GM12892 (cell line): ENCODE results near the gene COL18A1.
"Not testable (repeated sequence)": the region's sequence is repeated elsewhere in the genome, so short reads cannot be mapped to it uniquely, and the experiment has no call there.

Experiments used
- DNase-seq: peaks from one replicate; pipeline ENCODE4 v3.0.0; 2011; ENCODE audit not compliant: insufficient read length
- FAIRE-seq: peaks from 2 replicates; lab custom pipeline; 2011; peaks lifted over from hg19 to GRCh38; lab: Jason Lieb, UNC
- POLR2A ChIP-seq: IDR thresholded peaks from 2 replicates; pipeline ENCODE4 v1.6.1; 2011; ENCODE audit warnings: low read depth, low read length, control low read depth
- POLR2AphosphoS5 ChIP-seq: IDR thresholded peaks from 2 replicates; pipeline ENCODE4 v1.6.1; 2011; ENCODE audit warnings: low read depth, low read length, control low read depth
- TAF1 ChIP-seq: IDR thresholded peaks from 2 replicates; pipeline ENCODE4 v1.6.1; 2011; ENCODE audit warnings: low read depth, mild to moderate bottlenecking, control low read depth, low read length, borderline replicate concordance

The COL18A1 gene

GRCh38 chr21:45439901-45440461 lies 35.0 kb downstream of the COL18A1 start:
- FAIRE-seq (no peak), DNase-seq (no peak)
- no peak for TF ChIP-seq POLR2A
- no peak for TF ChIP-seq POLR2AphosphoS5
- TF ChIP-seq TAF1, result no peak

- FAIRE-seq (no peak), DNase-seq (no peak)
- TF ChIP-seq POLR2AphosphoS5, result no peak
- no peak for TF ChIP-seq TAF1
- no peak for TF ChIP-seq POLR2A
Measured at GRCh38 chr21:45440736-45441350, 35.9 kb downstream of the COL18A1 start.

GRCh38 chr21:45441431-45442255 lies 36.7 kb downstream of the COL18A1 start:
- FAIRE-seq (no peak), DNase-seq (no peak)
- no peak for TF ChIP-seq TAF1
- no peak for TF ChIP-seq POLR2AphosphoS5
- TF ChIP-seq POLR2A, result no peak

- FAIRE-seq, result no peak
- DNase-seq, result no peak
- TF ChIP-seq POLR2A (no peak), TAF1 (no peak), POLR2AphosphoS5 (no peak)
Measured at GRCh38 chr21:45442276-45442675, 37.3 kb downstream of the COL18A1 start.

- not testable (repeated sequence) for DNase-seq, FAIRE-seq
Measured at GRCh38 chr21:45442686-45443594, 38.0 kb downstream of the COL18A1 start.

- FAIRE-seq, result no peak
- DNase-seq, result no peak
- TF ChIP-seq TAF1 (no peak), POLR2A (no peak), POLR2AphosphoS5 (no peak)
Measured at GRCh38 chr21:45443595-45444181, 38.7 kb downstream of the COL18A1 start.

GRCh38 chr21:45444385-45444784 lies 39.4 kb downstream of the COL18A1 start:
- TF ChIP-seq TAF1, result no peak
- no peak for TF ChIP-seq POLR2AphosphoS5
- TF ChIP-seq POLR2A, result no peak
- no peak for FAIRE-seq
- DNase-seq, result no peak

GRCh38 chr21:45445369-45445768 lies 40.4 kb downstream of the COL18A1 start:
- no peak for FAIRE-seq
- DNase-seq, result no peak
- TF ChIP-seq POLR2A, result no peak
- TF ChIP-seq POLR2AphosphoS5, result no peak
- TF ChIP-seq TAF1, result no peak

GRCh38 chr21:45447821-45448220 lies 42.9 kb downstream of the COL18A1 start:
- DNase-seq (no peak), FAIRE-seq (no peak)
- TF ChIP-seq TAF1 (no peak), POLR2AphosphoS5 (no peak), POLR2A (no peak)

- TF ChIP-seq TAF1, result no peak
- TF ChIP-seq POLR2A, result no peak
- TF ChIP-seq POLR2AphosphoS5, result no peak
- FAIRE-seq (no peak), DNase-seq (no peak)
Measured at GRCh38 chr21:45448283-45448809, 43.4 kb downstream of the COL18A1 start.
